ENCODE results near the gene NAP1L4. TPM values are rescaled to one million over a fixed set of nuclear protein-coding genes. Genes with fewer than 3 reads are reported as not detected.

NAP1L4 gene
- total and polyA plus RNA-seq, 9 donors = 54.4 to 136 (median 102) TPM

- Histone ChIP-seq H3K9me3 (no peaks in the 10 kb centered on the region), H3K27ac (no peak overlapping the region), H3K27me3 (no peaks in the 10 kb centered on the region), H3K36me3 (no peaks in the 10 kb centered on the region), H3K4me1 (ENCODE audit: insufficient read depth) (no peaks in the 10 kb centered on the region), H3K4me3 (no peak overlapping the region)
- TF ChIP-seq, protein P1, sequence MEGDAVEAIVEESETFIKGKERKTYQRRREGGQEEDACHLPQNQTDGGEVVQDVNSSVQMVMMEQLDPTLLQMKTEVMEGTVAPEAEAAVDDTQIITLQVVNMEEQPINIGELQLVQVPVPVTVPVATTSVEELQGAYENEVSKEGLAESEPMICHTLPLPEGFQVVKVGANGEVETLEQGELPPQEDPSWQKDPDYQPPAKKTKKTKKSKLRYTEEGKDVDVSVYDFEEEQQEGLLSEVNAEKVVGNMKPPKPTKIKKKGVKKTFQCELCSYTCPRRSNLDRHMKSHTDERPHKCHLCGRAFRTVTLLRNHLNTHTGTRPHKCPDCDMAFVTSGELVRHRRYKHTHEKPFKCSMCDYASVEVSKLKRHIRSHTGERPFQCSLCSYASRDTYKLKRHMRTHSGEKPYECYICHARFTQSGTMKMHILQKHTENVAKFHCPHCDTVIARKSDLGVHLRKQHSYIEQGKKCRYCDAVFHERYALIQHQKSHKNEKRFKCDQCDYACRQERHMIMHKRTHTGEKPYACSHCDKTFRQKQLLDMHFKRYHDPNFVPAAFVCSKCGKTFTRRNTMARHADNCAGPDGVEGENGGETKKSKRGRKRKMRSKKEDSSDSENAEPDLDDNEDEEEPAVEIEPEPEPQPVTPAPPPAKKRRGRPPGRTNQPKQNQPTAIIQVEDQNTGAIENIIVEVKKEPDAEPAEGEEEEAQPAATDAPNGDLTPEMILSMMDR (IDR thresholded peaks at IDR 0.05) = no peak
- no peak for TF ChIP-seq EP300 (IDR thresholded peaks at IDR 0.05)
- TF ChIP-seq POLR2A (IDR thresholded peaks at IDR 0.05) = no peak
- WGBS, 3 donors = 75 to 76% (median 75%) methylated on average over 14 of the region's 14 CpGs
- intact Hi-C loops (cut with DNase I) = no loop called here
- peak in 3 of 5 donors; percentile 11 to 30 (median 14) for DNase-seq
Measured at GRCh38 chr11:2934611-2935239, 57.4 kb downstream of the NAP1L4 start.

- Histone ChIP-seq H3K4me3 (no peak overlapping the region), H3K27ac (no peak overlapping the region), H3K4me1 (ENCODE audit: insufficient read depth) (no peaks in the 10 kb centered on the region), H3K27me3 (no peaks in the 10 kb centered on the region), H3K9me3 (no peaks in the 10 kb centered on the region), H3K36me3 (no peaks in the 10 kb centered on the region)
- intact Hi-C loops (cut with DNase I) = no loop called here
- TF ChIP-seq POLR2A (IDR thresholded peaks at IDR 0.05) (no peak), EP300 (IDR thresholded peaks at IDR 0.05) (no peak)
- TF ChIP-seq, protein P1 (IDR thresholded peaks at IDR 0.05) = no peak
- peak in 1 of 5 donors; percentile 4 for DNase-seq
- 85 to 90% (median 87%) methylated on average over 7 of the region's 7 CpGs for WGBS, 3 donors
Measured at GRCh38 chr11:2934021-2934550, 58.0 kb downstream of the NAP1L4 start.

DNA sequence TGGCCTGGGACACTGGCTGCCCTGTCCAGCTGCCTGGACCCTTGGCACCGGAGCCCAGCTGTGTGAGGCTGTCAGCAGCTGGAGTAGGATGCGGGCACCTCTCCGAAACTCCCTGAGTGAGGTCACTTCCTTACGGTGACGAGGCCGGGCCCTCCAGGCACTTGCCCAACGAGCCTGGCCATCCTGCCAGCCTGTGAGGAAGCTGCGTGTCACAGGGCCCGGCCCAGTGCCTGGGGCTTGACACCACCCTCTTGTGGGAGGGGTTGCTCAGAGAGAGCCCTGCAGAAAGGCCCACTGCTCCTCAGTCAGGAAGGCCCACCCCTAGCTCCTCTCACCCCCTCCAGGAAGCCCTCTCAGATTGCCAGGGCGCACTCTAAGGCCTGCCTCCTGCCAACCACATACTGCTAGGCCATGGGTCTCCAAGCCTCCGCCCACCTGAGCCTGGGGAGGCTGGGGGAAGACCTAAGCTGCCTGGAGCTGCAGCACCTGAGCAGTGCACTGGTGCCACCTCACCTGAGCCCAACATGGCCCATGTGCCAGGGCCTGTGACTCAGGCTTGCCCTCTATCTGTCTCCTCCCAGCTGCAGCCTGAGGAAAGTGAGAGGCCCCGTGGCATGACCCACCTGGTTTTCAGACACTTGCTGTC lies 58.6 kb downstream of the NAP1L4 start:
- no peaks in the 10 kb centered on the region for H3K36me3 ChIP-seq
- H3K4me3 ChIP-seq = no peak overlapping the region
- no peaks in the 10 kb centered on the region for H3K27me3 ChIP-seq
- 47 to 53% (median 49%) methylated on average over 11 to 12 of the region's 12 CpGs for WGBS, 3 donors
- H3K9me3 ChIP-seq = no peaks in the 10 kb centered on the region
- no peaks in the 10 kb centered on the region for H3K4me1 ChIP-seq (ENCODE audit: insufficient read depth)
- intact Hi-C loops (cut with DNase I) = no loop called here
- no peak overlapping the region for H3K27ac ChIP-seq
- TF ChIP-seq POLR2A (IDR thresholded peaks at IDR 0.05) = no peak
- DNase-seq = peak in 2 of 5 donors; percentile 24 to 41

DNA sequence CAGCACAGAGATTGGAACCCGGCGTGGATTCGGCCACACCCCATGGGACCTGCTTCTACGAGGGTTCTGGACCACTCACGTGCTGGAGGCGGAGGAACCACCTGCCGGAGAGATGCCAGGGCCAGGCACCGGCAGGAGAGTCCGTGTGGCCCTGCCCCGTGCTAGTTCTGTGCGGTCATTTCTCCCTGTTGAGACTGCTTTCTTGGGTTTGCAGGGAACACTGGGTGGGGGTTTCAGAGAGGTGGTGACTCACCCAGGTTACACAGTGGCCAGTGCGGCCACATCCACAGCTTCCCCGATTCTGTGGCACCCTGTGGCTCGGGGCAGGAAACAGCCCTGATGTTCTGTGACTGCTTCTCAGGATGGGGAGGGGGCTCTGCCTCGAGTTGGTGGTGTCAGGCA lies 59.3 kb downstream of the NAP1L4 start:
- H3K4me3 ChIP-seq = no peak overlapping the region
- H3K27ac ChIP-seq = no peak overlapping the region
- H3K9me3 ChIP-seq = no peaks in the 10 kb centered on the region
- H3K36me3 ChIP-seq = no peaks in the 10 kb centered on the region
- WGBS, 3 donors = 43 to 54% (median 47%) methylated on average over 15 of the region's 15 CpGs
- H3K4me1 ChIP-seq (ENCODE audit: insufficient read depth) = no peaks in the 10 kb centered on the region
- DNase-seq = peak in 1 of 5 donors; percentile 33
- H3K27me3 ChIP-seq = no peaks in the 10 kb centered on the region
- TF ChIP-seq POLR2A (IDR thresholded peaks at IDR 0.05) = no peak
- TF ChIP-seq, protein P1 (IDR thresholded peaks at IDR 0.05) = no peak
- no peak for TF ChIP-seq EP300 (IDR thresholded peaks at IDR 0.05)
- intact Hi-C loops (cut with DNase I) = no loop called here
